Hepatocyte (in vitro differentiated cells): ENCODE measurements around the gene FIP1L1.

Experiments
- EZH2 ChIP-seq: fragments of 200-600 bp; sonication (generic); IDR thresholded peaks from 2 replicates; pipeline ENCODE4 v1.6.1; 2016; ENCODE audit warnings: antibody characterized with exemption, mild to moderate bottlenecking, borderline replicate concordance
- TF ChIP-seq, protein P1 (sequence below): fragments of 200-600 bp; sonication (generic); IDR thresholded peaks from 2 replicates; pipeline ENCODE4 v1.5.1; 2016; ENCODE audit warnings: antibody characterized with exemption, mild to moderate bottlenecking; ENCODE audit not compliant: poor library complexity

DNA sequence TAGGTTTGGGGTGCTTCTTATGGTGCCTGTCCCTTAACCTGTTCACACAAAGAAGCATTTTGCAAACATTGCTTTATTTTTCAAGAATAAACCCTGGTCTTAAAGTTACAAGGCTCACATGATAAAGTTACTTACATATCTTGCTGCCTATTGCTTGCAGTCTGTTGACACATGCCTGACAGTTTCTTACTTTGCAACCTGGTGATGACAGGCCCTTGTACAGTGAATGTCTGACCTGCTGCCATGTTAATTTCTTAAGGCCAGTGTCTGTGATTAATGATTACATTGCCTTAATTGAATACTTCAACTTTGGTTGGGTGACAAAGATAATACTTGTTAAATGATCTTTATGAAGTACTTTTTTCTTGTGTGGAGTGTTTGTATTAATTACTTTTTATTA lies 49.9 kb downstream of the FIP1L1 start:
- TF ChIP-seq, protein P1, sequence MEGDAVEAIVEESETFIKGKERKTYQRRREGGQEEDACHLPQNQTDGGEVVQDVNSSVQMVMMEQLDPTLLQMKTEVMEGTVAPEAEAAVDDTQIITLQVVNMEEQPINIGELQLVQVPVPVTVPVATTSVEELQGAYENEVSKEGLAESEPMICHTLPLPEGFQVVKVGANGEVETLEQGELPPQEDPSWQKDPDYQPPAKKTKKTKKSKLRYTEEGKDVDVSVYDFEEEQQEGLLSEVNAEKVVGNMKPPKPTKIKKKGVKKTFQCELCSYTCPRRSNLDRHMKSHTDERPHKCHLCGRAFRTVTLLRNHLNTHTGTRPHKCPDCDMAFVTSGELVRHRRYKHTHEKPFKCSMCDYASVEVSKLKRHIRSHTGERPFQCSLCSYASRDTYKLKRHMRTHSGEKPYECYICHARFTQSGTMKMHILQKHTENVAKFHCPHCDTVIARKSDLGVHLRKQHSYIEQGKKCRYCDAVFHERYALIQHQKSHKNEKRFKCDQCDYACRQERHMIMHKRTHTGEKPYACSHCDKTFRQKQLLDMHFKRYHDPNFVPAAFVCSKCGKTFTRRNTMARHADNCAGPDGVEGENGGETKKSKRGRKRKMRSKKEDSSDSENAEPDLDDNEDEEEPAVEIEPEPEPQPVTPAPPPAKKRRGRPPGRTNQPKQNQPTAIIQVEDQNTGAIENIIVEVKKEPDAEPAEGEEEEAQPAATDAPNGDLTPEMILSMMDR: no peak
- no peak for TF ChIP-seq EZH2
